HEK293 (cell line): ENCODE data around the gene BPI.

Experiments
- CTCF ChIA-PET: fragments of 350-600 bp; formaldehyde crosslinking; extraction: SDS; loops from one replicate; lab custom pipeline; 2021; ENCODE audit warnings: antibody characterized with exemption; lab: Yijun Ruan, JAX
- POLR2A ChIA-PET: fragments of 300-600 bp; formaldehyde crosslinking; extraction: SDS; loops from one replicate; lab custom pipeline; 2020; ENCODE audit warnings: antibody characterized with exemption, inconsistent platforms; lab: Yijun Ruan, JAX
- H3K27ac ChIP-seq: fragments of 200-500 bp; sonication (Bioruptor generic); 2 replicates; pipeline ENCODE4 v1.5.1; 2014; ENCODE audit warnings: low read depth, low read length, control low read depth, inconsistent platforms; ENCODE audit errors: extremely low read depth
- H3K36me3 ChIP-seq, 2 experiments: fragments of 200-500 bp in 1 of 2; sonication (Bioruptor generic) in 1 of 2; 1 replicate in 1 of 2; 2 replicates in 1 of 2; pipeline ENCODE4 v1.5.1; 2014 to 2017; ENCODE audit warnings: inconsistent platforms in 2 of 2, low read length in 2 of 2; ENCODE audit not compliant: control insufficient read depth in 2 of 2, insufficient read depth in 1 of 2
- H3K4me1 ChIP-seq: fragments of 200-500 bp; sonication (Bioruptor generic); 2 replicates; pipeline ENCODE4 v1.5.1; 2014; ENCODE audit warnings: mild to moderate bottlenecking, low read length, inconsistent platforms; ENCODE audit not compliant: control insufficient read depth, insufficient read depth
- H3K4me3 ChIP-seq: 2 replicates; pipeline ENCODE4 v1.5.1; 2011; ENCODE audit warnings: low read depth, mild to moderate bottlenecking, control low read depth, low read length, moderate library complexity
- H3K9me3 ChIP-seq: fragments of 200-500 bp; sonication (Bioruptor generic); 2 replicates; pipeline ENCODE4 v1.5.1; 2014; ENCODE audit warnings: low read depth, low read length, inconsistent platforms; ENCODE audit not compliant: control insufficient read depth, insufficient read depth
- BCL11A ChIP-seq: fragments of 450-650 bp; formaldehyde crosslinking; IDR thresholded peaks from 2 replicates; pipeline ENCODE4 v1.5.1; 2016; ENCODE audit warnings: low read depth, missing biosample characterization, missing genetic modification characterization
- HOXD13 ChIP-seq: sonication (generic); formaldehyde crosslinking; IDR thresholded peaks from 2 replicates; pipeline ENCODE4 v1.8.0; 2022; ENCODE audit warnings: missing genetic modification reagents, borderline replicate concordance
- KLF16 ChIP-seq: fragments of 450-650 bp; formaldehyde crosslinking; IDR thresholded peaks from 2 replicates; pipeline ENCODE4 v1.5.1; 2017; ENCODE audit warnings: missing biosample characterization, missing genetic modification characterization
- MEIS1 ChIP-seq: sonication (generic); formaldehyde crosslinking; IDR thresholded peaks from 2 replicates; pipeline ENCODE4 v1.8.1; 2022; ENCODE audit warnings: missing genetic modification reagents, mild to moderate bottlenecking, borderline replicate concordance
- SP2 ChIP-seq: fragments of 450-650 bp; formaldehyde crosslinking; IDR thresholded peaks from 2 replicates; pipeline ENCODE4 v1.5.1; 2016; ENCODE audit warnings: missing biosample characterization, missing genetic modification characterization
- ZBTB17 ChIP-seq: fragments of 450-650 bp; formaldehyde crosslinking; IDR thresholded peaks from 2 replicates; pipeline ENCODE4 v1.5.1; 2016; ENCODE audit warnings: missing biosample characterization, missing genetic modification characterization
- ZBTB49 ChIP-seq: fragments of 450-650 bp; formaldehyde crosslinking; IDR thresholded peaks from 2 replicates; pipeline ENCODE4 v1.5.1; 2016; ENCODE audit warnings: missing biosample characterization, missing genetic modification characterization, low read depth
- ZFHX2 ChIP-seq: fragments of 450-650 bp; formaldehyde crosslinking; conservative IDR thresholded peaks from 2 replicates; pipeline ENCODE4 v1.5.1; 2016; ENCODE audit warnings: missing biosample characterization, missing genetic modification characterization
- ZNF175 ChIP-seq: fragments of 450-650 bp; formaldehyde crosslinking; IDR thresholded peaks from 2 replicates; pipeline ENCODE4 v1.5.1; 2016; ENCODE audit warnings: missing biosample characterization, missing genetic modification characterization
- ZNF184 ChIP-seq: fragments of 450-650 bp; IDR thresholded peaks from 2 replicates; pipeline ENCODE4 v1.5.1; 2018; ENCODE audit warnings: missing biosample characterization, mild to moderate bottlenecking, missing genetic modification characterization
- ZNF354C ChIP-seq: fragments of 450-650 bp; formaldehyde crosslinking; IDR thresholded peaks from 2 replicates; pipeline ENCODE4 v1.5.1; 2016; ENCODE audit warnings: missing biosample characterization, missing genetic modification characterization, low read depth, borderline replicate concordance
- ZNF426 ChIP-seq: fragments of 450-650 bp; formaldehyde crosslinking; IDR thresholded peaks from 2 replicates; pipeline ENCODE4 v1.5.1; 2017; ENCODE audit warnings: missing biosample characterization, missing genetic modification characterization, mild to moderate bottlenecking, inconsistent platforms, moderate library complexity
- ZNF501 ChIP-seq: fragments of 450-650 bp; formaldehyde crosslinking; IDR thresholded peaks from 2 replicates; pipeline ENCODE4 v1.5.1; 2016; ENCODE audit warnings: missing biosample characterization, missing genetic modification characterization
- ZNF518A ChIP-seq: fragments of 450-650 bp; formaldehyde crosslinking; conservative IDR thresholded peaks from 2 replicates; pipeline ENCODE4 v1.5.1; 2016; ENCODE audit warnings: low read depth, missing biosample characterization, missing genetic modification characterization
- ZNF580 ChIP-seq: fragments of 450-650 bp; formaldehyde crosslinking; IDR thresholded peaks from 2 replicates; pipeline ENCODE4 v1.5.1; 2016; ENCODE audit warnings: missing biosample characterization, missing genetic modification characterization
- ZNF624 ChIP-seq: fragments of 450-650 bp; formaldehyde crosslinking; IDR thresholded peaks from 2 replicates; pipeline ENCODE4 v1.5.1; 2017; ENCODE audit warnings: missing biosample characterization, missing genetic modification characterization
- ZNF629 ChIP-seq: fragments of 450-650 bp; formaldehyde crosslinking; IDR thresholded peaks from 2 replicates; pipeline ENCODE4 v1.5.1; 2017; ENCODE audit warnings: missing biosample characterization, missing genetic modification characterization
- ZNF660 ChIP-seq: fragments of 450-650 bp; IDR thresholded peaks from 2 replicates; pipeline ENCODE4 v1.5.1; 2018; ENCODE audit warnings: missing biosample characterization, mild to moderate bottlenecking, missing genetic modification characterization
- ZNF677 ChIP-seq: fragments of 450-650 bp; IDR thresholded peaks from 2 replicates; pipeline ENCODE4 v1.5.0; 2018; ENCODE audit warnings: missing biosample characterization, mild to moderate bottlenecking, missing genetic modification characterization, moderate library complexity
- ZNF785 ChIP-seq: fragments of 450-650 bp; formaldehyde crosslinking; IDR thresholded peaks from 2 replicates; pipeline ENCODE4 v1.5.1; 2016; ENCODE audit warnings: missing biosample characterization, missing genetic modification characterization
- ZNF791 ChIP-seq: fragments of 450-650 bp; formaldehyde crosslinking; IDR thresholded peaks from 2 replicates; pipeline ENCODE4 v1.5.1; 2016; ENCODE audit warnings: missing biosample characterization, missing genetic modification characterization
- ZSCAN30 ChIP-seq: fragments of 450-650 bp; IDR thresholded peaks from 2 replicates; pipeline ENCODE4 v1.5.1; 2018; ENCODE audit warnings: missing biosample characterization, mild to moderate bottlenecking, missing genetic modification characterization, moderate library complexity

BPI gene

GRCh38 chr20:38363004-38363747 is 59.2 kb downstream of the BPI start:
- POLR2A ChIA-PET: no interaction called here
- Histone ChIP-seq H3K36me3 (no peaks in the 10 kb centered on the region), H3K9me3 (no peaks in the 10 kb centered on the region), H3K27ac (no peak overlapping the region), H3K4me1 (no peaks in the 10 kb centered on the region), H3K4me3 (no peak overlapping the region)
- CTCF ChIA-PET: interaction anchor here (1.5 kb wide), 1 partner anchor 8 kb away, joined by 4 read pairs; no protein-coding TSS in a partner anchor
- TF ChIP-seq ZFHX2 (tag by site-specific recombination) (no peak), ZNF426 (tag by site-specific recombination) (no peak), ZNF354C (no peak)

DNA sequence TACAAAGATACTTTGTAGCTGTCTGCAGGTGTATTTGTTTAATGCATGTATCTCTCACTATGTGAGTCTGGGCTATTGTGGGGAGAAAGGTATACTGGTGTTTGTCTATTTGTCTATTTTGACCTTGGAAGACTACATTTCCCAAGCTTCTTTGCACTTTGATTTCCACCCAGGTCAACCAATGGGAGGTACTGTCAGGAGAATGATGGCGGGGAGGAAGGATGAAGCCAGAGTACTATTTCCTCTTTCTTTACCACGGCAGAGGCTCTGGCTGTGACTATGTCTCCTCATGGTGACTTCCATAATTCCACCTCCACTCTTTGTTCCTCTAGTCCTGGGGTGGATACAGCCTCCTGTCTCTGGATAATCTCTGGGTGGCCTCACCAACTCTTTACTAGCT is 65.4 kb downstream of the BPI start:
- CTCF ChIA-PET: interaction anchor here (2.5 kb wide), 1 partner anchor 13 kb away, joined by 7 read pairs; no protein-coding TSS in a partner anchor
- Histone ChIP-seq H3K36me3 (no peaks in the 10 kb centered on the region), H3K9me3 (no peaks in the 10 kb centered on the region), H3K4me3 (no peak overlapping the region), H3K4me1 (no peaks in the 10 kb centered on the region), H3K27ac (no peak overlapping the region)
- POLR2A ChIA-PET: interaction anchor here (0.9 kb wide), 1 partner anchor 32 kb away, joined by 3 read pairs; no protein-coding TSS in a partner anchor
- TF ChIP-seq ZNF175 (tag by site-specific recombination) (no peak), ZNF785 (tag by site-specific recombination) (no peak), ZNF677 (no peak), ZNF518A (tag by site-specific recombination) (peak; percentile 51; the same call in 1 of the 2 replicates), ZBTB17 (tag by site-specific recombination) (peak; percentile 50; the same call in 1 of the 2 replicates), SP2 (0 out of 2 replicates have a peak, but pooled peaks have one; percentile 11)

- Histone ChIP-seq H3K4me1 (no peaks in the 10 kb centered on the region), H3K27ac (no peak overlapping the region), H3K4me3 (no peak overlapping the region), H3K36me3 (no peaks in the 10 kb centered on the region), H3K9me3 (no peaks in the 10 kb centered on the region)
- ChIA-PET POLR2A (no interaction called here), CTCF (interaction anchor here (0.9 to 2.7 kb wide), 5 partner anchors 10 to 300 kb away, joined by 3 to 15 read pairs (median 5); no protein-coding TSS in a partner anchor)
- TF ChIP-seq ZNF580 (tag by site-specific recombination) (no peak), ZBTB49 (tag by site-specific recombination) (no peak), ZNF184 (tag by site-specific recombination) (no peak), MEIS1 (CRISPR knock-in tag) (no peak), HOXD13 (CRISPR knock-in tag) (no peak), ZNF426 (tag by site-specific recombination) (no peak), ZNF660 (tag by site-specific recombination) (no peak), SP2 (no peak), ZNF501 (no peak), ZNF624 (no peak), ZSCAN30 (tag by site-specific recombination) (no peak), KLF16 (tag by site-specific recombination) (no peak), ZNF791 (tag by site-specific recombination) (no peak), BCL11A (no peak), ZNF629 (no peak)
These were observed 68.8 kb downstream of the BPI start for GRCh38 chr20:38372806-38373205.
